RWPE1 (cell line): ENCODE results near the gene ATPAF1.

ENCODE experiments used
- CTCF ChIA-PET: fragments of 350-600 bp; sonication (Branson Sonifier 250); formaldehyde crosslinking; extraction: SDS; loops from one replicate; lab custom pipeline; 2021; lab: Yijun Ruan, JAX
- POLR2A ChIA-PET: fragments of 400-600 bp; formaldehyde crosslinking; extraction: SDS; loops from one replicate; lab custom pipeline; 2020; ENCODE audit warnings: antibody characterized with exemption; ENCODE audit not compliant: low non-redundant PET; lab: Yijun Ruan, JAX
- DNase-seq: peaks from one replicate; pipeline ENCODE4 v3.0.0; 2012; ENCODE audit warnings: low spot score
- H3K27ac ChIP-seq: fragments of 450-650 bp; 2 replicates; pipeline ENCODE4 v1.5.1; 2017
- TF ChIP-seq, protein P1 (sequence below): fragments of 450-650 bp; conservative IDR thresholded peaks from 2 replicates; pipeline ENCODE4 v1.5.1; 2017; ENCODE audit warnings: low read depth, mild to moderate bottlenecking

Gene ATPAF1

DNA sequence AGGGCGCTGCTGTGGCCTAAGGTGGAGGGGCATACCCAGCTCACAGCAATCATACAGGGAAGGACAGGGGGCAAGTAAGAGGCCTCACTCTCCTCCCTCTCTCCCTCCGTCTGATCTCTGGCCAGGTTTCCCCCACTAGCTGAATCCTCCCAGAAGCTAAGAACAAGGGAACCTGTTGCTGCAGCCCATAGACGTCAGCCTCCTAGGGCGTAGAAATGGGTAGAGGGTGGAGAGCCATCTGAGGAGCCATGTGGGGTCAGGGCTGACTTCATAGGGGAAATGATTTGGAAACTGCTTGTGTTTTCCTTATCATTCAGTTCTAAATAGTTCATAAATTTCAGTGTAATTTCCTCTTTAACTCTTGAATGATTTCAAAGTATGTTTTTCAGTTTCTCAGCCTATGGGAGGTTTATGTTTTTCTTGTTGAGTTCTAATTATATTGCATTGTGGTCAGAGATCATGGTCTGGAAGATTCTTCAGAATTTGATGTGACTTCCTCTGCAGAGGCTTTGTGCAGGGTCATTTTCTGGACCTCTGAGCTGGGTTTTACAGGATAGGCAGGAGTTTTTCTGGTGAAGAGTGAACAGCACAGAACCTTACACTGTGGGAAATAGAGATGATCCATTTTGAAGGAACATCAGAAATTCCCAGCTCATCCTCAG is 49.3 kb downstream of the ATPAF1 start:
- DNase-seq: no peak
- ChIA-PET CTCF (interaction anchor here (1.1 kb wide), 1 partner anchor 106 kb away, joined by 5 read pairs; no protein-coding TSS in a partner anchor), POLR2A (no interaction called here)
- no peak overlapping the region for H3K27ac ChIP-seq
- TF ChIP-seq, protein P1, sequence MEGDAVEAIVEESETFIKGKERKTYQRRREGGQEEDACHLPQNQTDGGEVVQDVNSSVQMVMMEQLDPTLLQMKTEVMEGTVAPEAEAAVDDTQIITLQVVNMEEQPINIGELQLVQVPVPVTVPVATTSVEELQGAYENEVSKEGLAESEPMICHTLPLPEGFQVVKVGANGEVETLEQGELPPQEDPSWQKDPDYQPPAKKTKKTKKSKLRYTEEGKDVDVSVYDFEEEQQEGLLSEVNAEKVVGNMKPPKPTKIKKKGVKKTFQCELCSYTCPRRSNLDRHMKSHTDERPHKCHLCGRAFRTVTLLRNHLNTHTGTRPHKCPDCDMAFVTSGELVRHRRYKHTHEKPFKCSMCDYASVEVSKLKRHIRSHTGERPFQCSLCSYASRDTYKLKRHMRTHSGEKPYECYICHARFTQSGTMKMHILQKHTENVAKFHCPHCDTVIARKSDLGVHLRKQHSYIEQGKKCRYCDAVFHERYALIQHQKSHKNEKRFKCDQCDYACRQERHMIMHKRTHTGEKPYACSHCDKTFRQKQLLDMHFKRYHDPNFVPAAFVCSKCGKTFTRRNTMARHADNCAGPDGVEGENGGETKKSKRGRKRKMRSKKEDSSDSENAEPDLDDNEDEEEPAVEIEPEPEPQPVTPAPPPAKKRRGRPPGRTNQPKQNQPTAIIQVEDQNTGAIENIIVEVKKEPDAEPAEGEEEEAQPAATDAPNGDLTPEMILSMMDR: no peak

DNA sequence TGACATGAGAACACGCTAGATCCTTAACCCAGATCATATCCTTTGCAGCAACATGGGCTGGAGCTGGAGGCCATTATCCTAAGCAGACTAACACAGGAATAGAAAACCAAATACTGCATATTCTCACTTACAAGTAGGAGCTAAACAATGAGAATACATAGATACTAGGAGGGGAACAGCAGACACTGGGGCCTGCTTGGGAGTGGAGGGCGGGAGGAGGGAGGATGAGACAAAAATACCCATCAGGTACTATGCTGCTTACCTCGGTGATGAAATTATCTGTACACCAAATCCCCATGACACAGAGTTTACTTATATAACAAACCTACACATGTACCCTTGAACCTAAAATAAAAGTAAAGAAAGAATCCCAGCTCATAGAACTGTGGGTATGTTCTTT is 50.3 kb downstream of the ATPAF1 start:
- ChIA-PET POLR2A (no interaction called here), CTCF (interaction anchor here (0.6 to 1.1 kb wide), 2 partner anchors 107 to 1106 kb away, joined by 3 to 5 read pairs; no protein-coding TSS in a partner anchor)
- H3K27ac ChIP-seq: no peak overlapping the region
- DNase-seq: no peak
- TF ChIP-seq, protein P1: no peak

DNA sequence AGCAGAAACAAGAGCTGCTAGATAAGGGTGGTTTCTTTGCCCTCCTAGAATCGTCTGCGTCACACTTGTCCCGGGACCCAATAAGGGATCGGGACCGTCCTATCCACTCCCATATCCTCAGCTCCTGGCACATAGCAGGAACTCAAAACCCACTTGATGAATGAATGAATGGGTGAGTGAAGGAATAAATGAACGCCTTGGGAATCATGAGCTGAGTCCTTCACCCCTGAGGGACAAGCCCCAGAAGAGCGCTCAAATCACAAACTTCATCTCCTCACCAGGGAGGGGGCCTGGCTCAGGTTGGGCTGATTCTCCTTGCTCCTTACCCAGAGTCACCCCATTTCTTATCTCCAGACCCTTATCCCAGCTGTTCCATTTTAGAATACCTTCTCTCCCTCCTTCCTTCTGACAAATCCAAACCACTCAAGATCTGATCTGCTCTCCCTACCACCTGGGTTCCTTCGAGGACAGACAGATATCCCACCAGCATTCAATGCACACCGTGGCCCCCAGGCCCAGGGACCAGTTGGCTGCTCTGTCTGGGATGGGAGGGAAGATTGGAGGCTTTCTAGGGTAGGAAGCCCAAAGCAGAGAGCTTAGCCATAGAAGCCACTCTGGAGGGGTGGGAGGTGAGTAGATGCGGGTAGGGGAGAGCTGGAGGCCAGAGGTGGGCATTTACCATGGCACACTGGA is 50.9 kb downstream of the ATPAF1 start:
- ChIA-PET CTCF (interaction anchor here (0.6 kb wide), 1 partner anchor 1106 kb away, joined by 3 read pairs; no protein-coding TSS in a partner anchor), POLR2A (interaction anchor here (1.3 kb wide), 1 partner anchor 51 kb away, joined by 5 read pairs; the partner anchor contains the start of gene ATPAF1)
- no peak for DNase-seq
- TF ChIP-seq, protein P1: no peak
- peak overlapping the region; percentile 93 for H3K27ac ChIP-seq

DNA sequence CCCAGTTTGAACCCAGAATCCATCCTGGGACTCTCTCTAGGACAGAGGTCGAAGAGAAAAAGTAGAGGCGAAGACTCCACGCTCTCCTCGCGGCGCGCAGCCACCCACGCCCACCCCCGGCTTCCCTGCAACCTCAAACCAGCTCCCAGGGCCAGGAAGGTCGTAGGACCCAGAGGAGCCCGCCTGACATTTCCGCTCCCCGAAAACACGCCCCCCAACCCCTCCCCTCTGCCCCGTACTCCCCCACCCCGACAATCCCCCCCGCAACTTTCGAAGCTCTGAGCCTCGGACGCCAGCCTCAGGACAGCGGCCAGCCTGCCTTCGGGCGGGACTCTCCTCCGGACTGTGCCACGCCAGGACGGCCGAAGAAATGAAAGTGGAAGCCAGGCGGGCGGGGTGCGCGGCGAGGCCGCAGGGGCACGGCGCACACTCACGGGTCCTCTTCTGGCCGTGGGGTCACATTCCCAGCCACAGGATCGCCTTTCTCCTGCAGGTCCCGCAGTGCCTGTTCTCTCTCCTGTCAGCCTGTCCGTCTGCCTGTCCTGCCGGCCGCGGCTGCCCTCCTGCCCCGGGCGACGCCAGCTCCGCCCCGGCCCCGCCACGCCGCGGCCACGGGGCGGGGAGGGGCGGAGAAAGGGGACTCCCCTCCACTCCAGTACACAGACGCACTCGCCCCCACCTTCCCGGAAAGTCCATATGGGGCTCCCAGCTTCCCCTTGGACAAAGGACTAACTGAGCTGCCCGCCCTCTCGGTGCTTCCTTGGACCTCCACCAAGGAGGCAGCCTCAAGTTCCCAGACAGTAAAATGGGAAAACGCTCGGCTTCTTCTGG is 51.7 kb downstream of the ATPAF1 start, which contains the start of gene MOB3C:
Gene MOB3C (minus strand): TSS at position 535 of the 831 bp plus-strand sequence. CDS start 3,490 bp downstream, outside the sequence.
- peak; percentile 63 for DNase-seq
- ChIA-PET CTCF (interaction anchor here (0.6 kb wide), 1 partner anchor 77 kb away, joined by 6 read pairs; no protein-coding TSS in a partner anchor), POLR2A (interaction anchor here (0.6 to 1.3 kb wide), 3 partner anchors 31 to 94 kb away, joined by 3 to 5 read pairs (median 4); partner anchors contain the start of gene ATPAF1)
- TF ChIP-seq, protein P1: no peak
- peak within 1 kb of the TSS; percentile 93 for H3K27ac ChIP-seq

DNA sequence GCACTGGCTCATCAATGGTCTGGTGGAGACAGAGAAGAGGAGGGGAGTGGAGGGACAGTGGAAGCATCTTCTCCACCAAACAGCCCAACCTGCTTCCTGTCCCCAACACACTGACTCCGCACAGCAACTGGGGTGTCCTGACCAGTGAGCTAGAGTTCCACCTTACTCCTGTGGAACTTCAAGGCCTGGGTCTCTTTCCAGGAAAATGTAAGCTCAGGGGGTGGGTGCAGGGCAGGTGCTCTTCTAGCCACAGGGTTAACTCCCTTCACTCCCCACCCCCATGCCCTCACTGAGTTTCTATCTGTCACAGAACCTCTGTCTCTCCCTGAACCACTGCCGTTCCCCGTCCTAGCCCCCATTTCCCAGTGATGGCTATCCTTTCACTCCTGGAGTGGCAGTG is 52.4 kb downstream of the ATPAF1 start:
- no peak for DNase-seq
- POLR2A ChIA-PET: interaction anchor here (0.6 to 1.3 kb wide), 3 partner anchors 12 to 1095 kb away, joined by 3 to 5 read pairs (median 4); partner anchors contain the start of gene ATPAF1
- CTCF ChIA-PET: interaction anchor here (0.6 kb wide), 2 partner anchors 76 to 588 kb away, joined by 3 to 6 read pairs; no protein-coding TSS in a partner anchor
- TF ChIP-seq, protein P1: no peak
- peak overlapping the region; percentile 93 for H3K27ac ChIP-seq
